ENCODE data around the gene PEA15. TPM values are rescaled to one million over a fixed set of nuclear protein-coding genes. Genes with fewer than 3 reads are reported as not detected.

The PEA15 gene
- total and polyA plus RNA-seq, 4 donors = 8.1 to 44.5 (median 11.1) TPM

DNA sequence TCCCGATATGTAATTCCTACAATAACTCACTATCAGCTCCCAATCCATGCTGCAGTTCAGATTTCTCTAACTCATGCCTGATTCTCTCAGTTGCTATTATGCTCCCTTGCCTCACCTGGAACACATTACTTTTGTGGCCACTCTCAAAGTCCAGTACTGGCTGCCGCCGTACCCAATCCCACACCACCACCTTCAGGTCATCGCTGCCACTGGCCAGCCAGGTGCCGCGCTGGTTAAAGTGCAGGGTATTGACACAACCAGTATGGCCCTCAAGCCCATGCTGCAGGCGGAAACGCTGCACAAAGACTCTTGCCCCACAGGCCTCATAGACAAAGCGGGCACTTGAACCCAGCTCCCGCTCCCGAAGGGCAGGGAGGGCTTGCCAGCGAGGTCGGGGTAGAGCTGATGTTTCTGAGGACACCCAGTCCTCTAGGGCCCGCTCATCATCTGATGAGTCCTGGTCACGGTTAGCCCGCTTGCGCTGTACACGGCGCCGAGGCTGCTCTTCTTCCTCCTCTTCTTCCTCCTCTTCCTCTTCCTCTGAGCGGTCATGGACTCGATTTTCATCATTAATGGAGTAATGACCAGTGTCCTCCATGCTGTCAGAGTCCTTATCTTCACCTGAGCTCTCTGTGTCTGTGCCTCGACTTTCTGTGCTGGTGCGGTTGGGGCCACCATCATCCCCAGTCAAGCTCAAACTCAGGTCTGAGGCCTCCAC lies 34.6 kb downstream of the PEA15 start:
- no peak overlapping the region for H3K9ac ChIP-seq (ENCODE audit: low read depth in 1 of 2, low read length in 2 of 2)
- no peak overlapping the region for H3K4me3 ChIP-seq (ENCODE audit: low read depth in 1 of 3, low read length in 3 of 3)
- H3K36me3 ChIP-seq (ENCODE audit: control insufficient read depth in 4 of 4, insufficient read depth in 3 of 4, low read depth in 1 of 4, low read length in 3 of 4) = peaks cover 7 to 37% (median 30%) of the 10 kb centered on the region in 4 donors
- no peak overlapping the region for H3K27ac ChIP-seq (ENCODE audit: low read depth in 1 of 2, low read length in 2 of 2)
- H3K4me1 ChIP-seq (ENCODE audit: control insufficient read depth in 4 of 4, insufficient read depth in 4 of 4, low read length in 3 of 4) = peaks cover 0 to 45% (median 40%) of the 10 kb centered on the region in 4 donors
- H3K27me3 ChIP-seq (ENCODE audit: control insufficient read depth in 4 of 4, insufficient read depth in 4 of 4, low read length in 3 of 4) = no peaks in the 10 kb centered on the region
- H3K9me3 ChIP-seq (ENCODE audit: control insufficient read depth in 4 of 4, low read length in 3 of 4) = no peaks in the 10 kb centered on the region
- DNase-seq (ENCODE audit: low spot score) = no peak
- 89% methylated on average over 24 of the region's 24 CpGs for WGBS
- TF ChIP-seq TAF1 (conservative IDR thresholded peaks at IDR 0.05) (no peak), HNF4G (IDR thresholded peaks at IDR 0.05) (no peak), HNF4A (conservative IDR thresholded peaks at IDR 0.05) (peak in 1 of 2 donors; percentile 13), SP1 (IDR thresholded peaks at IDR 0.05) (no peak), EGR1 (IDR thresholded peaks at IDR 0.05; ENCODE audit: low read depth in 2 of 2) (no peak)
- TF ChIP-seq, protein P1, sequence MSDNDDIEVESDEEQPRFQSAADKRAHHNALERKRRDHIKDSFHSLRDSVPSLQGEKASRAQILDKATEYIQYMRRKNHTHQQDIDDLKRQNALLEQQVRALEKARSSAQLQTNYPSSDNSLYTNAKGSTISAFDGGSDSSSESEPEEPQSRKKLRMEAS (IDR thresholded peaks at IDR 0.05) = no peak
- TF ChIP-seq, protein P2, sequence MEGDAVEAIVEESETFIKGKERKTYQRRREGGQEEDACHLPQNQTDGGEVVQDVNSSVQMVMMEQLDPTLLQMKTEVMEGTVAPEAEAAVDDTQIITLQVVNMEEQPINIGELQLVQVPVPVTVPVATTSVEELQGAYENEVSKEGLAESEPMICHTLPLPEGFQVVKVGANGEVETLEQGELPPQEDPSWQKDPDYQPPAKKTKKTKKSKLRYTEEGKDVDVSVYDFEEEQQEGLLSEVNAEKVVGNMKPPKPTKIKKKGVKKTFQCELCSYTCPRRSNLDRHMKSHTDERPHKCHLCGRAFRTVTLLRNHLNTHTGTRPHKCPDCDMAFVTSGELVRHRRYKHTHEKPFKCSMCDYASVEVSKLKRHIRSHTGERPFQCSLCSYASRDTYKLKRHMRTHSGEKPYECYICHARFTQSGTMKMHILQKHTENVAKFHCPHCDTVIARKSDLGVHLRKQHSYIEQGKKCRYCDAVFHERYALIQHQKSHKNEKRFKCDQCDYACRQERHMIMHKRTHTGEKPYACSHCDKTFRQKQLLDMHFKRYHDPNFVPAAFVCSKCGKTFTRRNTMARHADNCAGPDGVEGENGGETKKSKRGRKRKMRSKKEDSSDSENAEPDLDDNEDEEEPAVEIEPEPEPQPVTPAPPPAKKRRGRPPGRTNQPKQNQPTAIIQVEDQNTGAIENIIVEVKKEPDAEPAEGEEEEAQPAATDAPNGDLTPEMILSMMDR (IDR thresholded peaks at IDR 0.05; ENCODE audit: low read depth, low read length, missing input control) = no peak
- TF ChIP-seq, protein P3, sequence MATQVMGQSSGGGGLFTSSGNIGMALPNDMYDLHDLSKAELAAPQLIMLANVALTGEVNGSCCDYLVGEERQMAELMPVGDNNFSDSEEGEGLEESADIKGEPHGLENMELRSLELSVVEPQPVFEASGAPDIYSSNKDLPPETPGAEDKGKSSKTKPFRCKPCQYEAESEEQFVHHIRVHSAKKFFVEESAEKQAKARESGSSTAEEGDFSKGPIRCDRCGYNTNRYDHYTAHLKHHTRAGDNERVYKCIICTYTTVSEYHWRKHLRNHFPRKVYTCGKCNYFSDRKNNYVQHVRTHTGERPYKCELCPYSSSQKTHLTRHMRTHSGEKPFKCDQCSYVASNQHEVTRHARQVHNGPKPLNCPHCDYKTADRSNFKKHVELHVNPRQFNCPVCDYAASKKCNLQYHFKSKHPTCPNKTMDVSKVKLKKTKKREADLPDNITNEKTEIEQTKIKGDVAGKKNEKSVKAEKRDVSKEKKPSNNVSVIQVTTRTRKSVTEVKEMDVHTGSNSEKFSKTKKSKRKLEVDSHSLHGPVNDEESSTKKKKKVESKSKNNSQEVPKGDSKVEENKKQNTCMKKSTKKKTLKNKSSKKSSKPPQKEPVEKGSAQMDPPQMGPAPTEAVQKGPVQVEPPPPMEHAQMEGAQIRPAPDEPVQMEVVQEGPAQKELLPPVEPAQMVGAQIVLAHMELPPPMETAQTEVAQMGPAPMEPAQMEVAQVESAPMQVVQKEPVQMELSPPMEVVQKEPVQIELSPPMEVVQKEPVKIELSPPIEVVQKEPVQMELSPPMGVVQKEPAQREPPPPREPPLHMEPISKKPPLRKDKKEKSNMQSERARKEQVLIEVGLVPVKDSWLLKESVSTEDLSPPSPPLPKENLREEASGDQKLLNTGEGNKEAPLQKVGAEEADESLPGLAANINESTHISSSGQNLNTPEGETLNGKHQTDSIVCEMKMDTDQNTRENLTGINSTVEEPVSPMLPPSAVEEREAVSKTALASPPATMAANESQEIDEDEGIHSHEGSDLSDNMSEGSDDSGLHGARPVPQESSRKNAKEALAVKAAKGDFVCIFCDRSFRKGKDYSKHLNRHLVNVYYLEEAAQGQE (IDR thresholded peaks at IDR 0.05) = no peak

DNA sequence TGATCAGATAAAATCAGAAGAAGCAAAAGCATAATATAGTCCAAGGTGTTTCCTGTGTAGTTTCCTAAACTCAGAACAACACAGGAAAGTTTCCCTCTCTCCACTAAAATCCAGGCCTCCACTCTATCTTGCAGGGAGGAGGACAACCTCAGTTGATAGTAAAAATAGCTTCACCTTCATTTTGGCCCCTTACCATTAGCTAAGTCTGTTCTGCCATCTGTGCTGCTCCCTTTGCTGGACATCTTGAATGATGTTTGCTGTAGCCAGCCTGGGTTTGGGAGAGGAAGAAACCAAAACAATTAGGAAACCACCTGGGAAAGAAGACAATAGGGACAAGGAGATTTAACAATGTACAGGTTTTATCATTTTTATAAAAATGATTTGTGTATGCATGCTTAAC lies 38.6 kb downstream of the PEA15 start:
- Histone ChIP-seq H3K9me3 (ENCODE audit: control insufficient read depth in 4 of 4, low read length in 3 of 4) (no peaks in the 10 kb centered on the region), H3K4me3 (ENCODE audit: low read depth in 1 of 3, low read length in 3 of 3) (no peak overlapping the region), H3K4me1 (ENCODE audit: control insufficient read depth in 4 of 4, insufficient read depth in 4 of 4, low read length in 3 of 4) (peaks cover 3 to 61% (median 55%) of the 10 kb centered on the region in 4 donors), H3K27me3 (ENCODE audit: control insufficient read depth in 4 of 4, insufficient read depth in 4 of 4, low read length in 3 of 4) (no peaks in the 10 kb centered on the region), H3K27ac (ENCODE audit: low read depth in 1 of 2, low read length in 2 of 2) (no peak overlapping the region), H3K36me3 (ENCODE audit: control insufficient read depth in 4 of 4, insufficient read depth in 3 of 4, low read depth in 1 of 4, low read length in 3 of 4) (peaks cover 2 to 14% (median 9%) of the 10 kb centered on the region in 4 donors), H3K9ac (ENCODE audit: low read depth in 1 of 2, low read length in 2 of 2) (no peak overlapping the region)
- TF ChIP-seq, protein P2 (IDR thresholded peaks at IDR 0.05; ENCODE audit: low read depth, low read length, missing input control) = no peak
- TF ChIP-seq FOXA1 (IDR thresholded peaks at IDR 0.05) = no peak
- TF ChIP-seq JUND (IDR thresholded peaks at IDR 0.05) = no peak
- no peak for TF ChIP-seq HNF4A (conservative IDR thresholded peaks at IDR 0.05)
- TF ChIP-seq, protein P4, sequence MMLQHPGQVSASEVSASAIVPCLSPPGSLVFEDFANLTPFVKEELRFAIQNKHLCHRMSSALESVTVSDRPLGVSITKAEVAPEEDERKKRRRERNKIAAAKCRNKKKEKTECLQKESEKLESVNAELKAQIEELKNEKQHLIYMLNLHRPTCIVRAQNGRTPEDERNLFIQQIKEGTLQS (IDR thresholded peaks at IDR 0.05) = no peak
- no peak for TF ChIP-seq SP1 (IDR thresholded peaks at IDR 0.05)
- TF ChIP-seq YY1 (IDR thresholded peaks at IDR 0.05) = no peak
- no peak for DNase-seq (ENCODE audit: low spot score)
